GM12878 (cell line): Measurements from ENCODE around the gene NFATC1. TPM values are rescaled to one million over a fixed set of nuclear protein-coding genes. Genes with fewer than 3 reads are reported as not detected.

Experiments used
- ASH2L ChIP-seq: fragments of 300-600, 200-600 bp; sonication (generic); IDR thresholded peaks from 2 replicates; pipeline ENCODE4 v1.6.1; 2017; ENCODE audit warnings: low read depth, mild to moderate bottlenecking, borderline replicate concordance
- BHLHE40 ChIP-seq, 2 experiments: fragments of 450-650 bp in 1 of 2; IDR thresholded peaks; 2 replicates each; pipeline ENCODE4 v1.6.1; 2011 to 2017; ENCODE audit warnings: low read depth in 2 of 2, borderline replicate concordance in 1 of 2, improper control_type of control experiment in 1 of 2, low read length in 1 of 2, mild to moderate bottlenecking in 1 of 2
- CBX3 ChIP-seq: fragments of 200-600 bp; sonication (generic); IDR thresholded peaks from 2 replicates; pipeline ENCODE4 v1.6.1; 2016; ENCODE audit warnings: low read depth, borderline replicate concordance
- CTCF ChIP-seq, 3 experiments: IDR thresholded peaks in 2 of 3; conservative IDR thresholded peaks in 1 of 3; 2 replicates each; pipeline ENCODE4 v1.5.1; 2011; ENCODE audit warnings: low read depth in 3 of 3, low read length in 3 of 3, mild to moderate bottlenecking in 3 of 3, control low read depth in 2 of 3, moderate library complexity in 2 of 3, inconsistent platforms in 1 of 3, mixed read lengths in 1 of 3; ENCODE audit not compliant: control insufficient read depth in 2 of 3, insufficient read depth in 1 of 3; ENCODE audit errors: extremely low read depth in 1 of 3
- DPF2 ChIP-seq: fragments of 450-650 bp; IDR thresholded peaks from 2 replicates; pipeline ENCODE4 v1.6.1; 2017; ENCODE audit warnings: mild to moderate bottlenecking
- FOXM1 ChIP-seq: IDR thresholded peaks from 2 replicates; pipeline ENCODE4 v1.6.1; 2012; ENCODE audit warnings: low read depth, mild to moderate bottlenecking, inconsistent platforms, low read length, moderate library complexity
- IRF5 ChIP-seq: fragments of 450-650 bp; IDR thresholded peaks from 2 replicates; pipeline ENCODE4 v1.6.1; 2017; ENCODE audit warnings: borderline replicate concordance
- JUND ChIP-seq: IDR thresholded peaks from 2 replicates; pipeline ENCODE4 v1.6.1; 2012; ENCODE audit warnings: low read depth, mild to moderate bottlenecking, low read length, improper control_type of control experiment, moderate library complexity
- MAX ChIP-seq: IDR thresholded peaks from 2 replicates; pipeline ENCODE4 v1.6.1; 2012; ENCODE audit warnings: low read depth, low read length, improper control_type of control experiment
- MEF2A ChIP-seq: IDR thresholded peaks from 2 replicates; pipeline ENCODE4 v1.6.1; 2011; ENCODE audit warnings: low read depth, mild to moderate bottlenecking, low read length, moderate library complexity; ENCODE audit not compliant: insufficient read depth
- MXI1 ChIP-seq: fragments of 150-350 bp; IDR thresholded peaks from 2 replicates; pipeline ENCODE4 v1.6.1; 2011; ENCODE audit warnings: low read depth, mild to moderate bottlenecking, inconsistent platforms, low read length, improper control_type of control experiment
- POLR2AphosphoS2 ChIP-seq: IDR thresholded peaks from 2 replicates; pipeline ENCODE4 v1.6.1; 2011; ENCODE audit warnings: low read depth, mild to moderate bottlenecking, low read length, improper control_type of control experiment, moderate library complexity
- POLR2AphosphoS5 ChIP-seq: IDR thresholded peaks from 2 replicates; pipeline ENCODE4 v1.6.1; 2011; ENCODE audit warnings: mild to moderate bottlenecking, low read length, inconsistent platforms
- RB1 ChIP-seq: fragments of 450-650 bp; formaldehyde crosslinking; IDR thresholded peaks from 2 replicates; pipeline ENCODE4 v1.6.1; 2017; ENCODE audit warnings: mild to moderate bottlenecking, borderline replicate concordance
- RELB ChIP-seq: fragments of 450-650 bp; IDR thresholded peaks from 2 replicates; pipeline ENCODE4 v1.6.1; 2017; ENCODE audit warnings: low read depth, mild to moderate bottlenecking, moderate library complexity
- RUNX3 ChIP-seq: IDR thresholded peaks from 2 replicates; pipeline ENCODE4 v1.6.1; 2012; ENCODE audit warnings: low read length, inconsistent platforms
- SMC3 ChIP-seq: IDR thresholded peaks from 2 replicates; pipeline ENCODE4 v1.6.1; 2011; ENCODE audit warnings: low read length, improper control_type of control experiment, borderline replicate concordance
- TBL1XR1 ChIP-seq: IDR thresholded peaks from 2 replicates; pipeline ENCODE4 v1.6.1; 2012; ENCODE audit warnings: low read depth, low read length, improper control_type of control experiment
- ZBTB11 ChIP-seq: fragments of 450-650 bp; formaldehyde crosslinking; IDR thresholded peaks from 2 replicates; pipeline ENCODE4 v1.5.0; 2022; ENCODE audit warnings: mild to moderate bottlenecking, missing genetic modification characterization
- ZNF384 ChIP-seq: IDR thresholded peaks from 2 replicates; pipeline ENCODE4 v1.6.1; 2012; ENCODE audit warnings: low read depth, mild to moderate bottlenecking, low read length, improper control_type of control experiment, borderline replicate concordance
- polyA plus RNA-seq, 11 experiments: library from polyadenylated mRNA; depleted of rRNA in 4 of 11; unstranded in 6 of 11; stranded (reverse) in 5 of 11; fragments of >200 nt; fragmentation: Nextera tagmentation in 4 of 11; fragmentation: Illumina TruSeq in 1 of 11; extraction: Ambion mirVana in 4 of 11; extraction: Trizol in 1 of 11; gene quantifications; 1 replicate in 1 of 11; 2 replicates in 10 of 11; pipeline versions ENCODE4 v1.2.1 to v1.2.3, GENCODE V29; 2011 to 2016; ENCODE audit warnings: inconsistent platforms in 2 of 11, missing spikeins in 2 of 11, low read depth in 1 of 11
- total RNA-seq, 4 experiments: library from RNA; depleted of rRNA in 3 of 4; stranded (reverse); fragments of >200 nt in 3 of 4; fragmentation: Illumina TruSeq in 1 of 4; extraction: Trizol in 1 of 4; gene quantifications; 2 replicates each; pipeline versions ENCODE4 v1.2.1 to v1.2.3, GENCODE V29; 2013 to 2021

Gene NFATC1
- total and polyA plus RNA-seq, 10 of the 15 experiments (the other 5 are each of a cell fraction or from before 2014, with no cell fraction given) = 0.84 to 20.8 (median 5.1) TPM

GRCh38 chr18:79460481-79461300, 65.0 kb downstream of the NFATC1 start (continued):
- TF ChIP-seq SMC3 (no peak), POLR2AphosphoS2 (0 out of 2 replicates have a peak, but pooled peaks have one; percentile 43), MXI1 (0 out of 2 replicates have a peak, but pooled peaks have one; percentile 5), MAX (0 out of 2 replicates have a peak, but pooled peaks have one; percentile 10), DPF2 (0 out of 2 replicates have a peak, but pooled peaks have one; percentile 34), CTCF (IDR thresholded peaks at IDR 0.05 in 2 of 3, conservative IDR thresholded peaks at IDR 0.05 in 1 of 3; ENCODE audit: control insufficient read depth in 2 of 3, extremely low read depth in 1 of 3, insufficient read depth in 1 of 3, low read depth in 3 of 3, low read length in 3 of 3) (peak in 1 of 3 experiments; percentile 16; a peak in 2 of 6 replicates), MEF2A (peak; percentile 94), RELB (peak; percentile 31; the same call in 1 of the 2 replicates), IRF5 (no peak), BHLHE40 (IDR thresholded peaks at IDR 0.05; ENCODE audit: borderline replicate concordance in 1 of 2, low read depth in 2 of 2, low read length in 1 of 2) (peak; percentile 55 to 64; a peak in 3 of 4 replicates), TBL1XR1 (peak; percentile 77; the same call in 1 of the 2 replicates), RB1 (no peak), ASH2L (no peak), POLR2AphosphoS5 (peak; percentile 75), RUNX3 (peak; percentile 49), ZBTB11 (no peak), JUND (no peak), CBX3 (no peak), FOXM1 (no peak), ZNF384 (peak; percentile 75)
